Measurements from ENCODE around the gene CHAT. TPM values are rescaled to one million over a fixed set of nuclear protein-coding genes. Genes with fewer than 3 reads are reported as not detected.

CHAT gene
- total RNA-seq, 1 experiment from 2014 or later = 0.18 TPM

DNA sequence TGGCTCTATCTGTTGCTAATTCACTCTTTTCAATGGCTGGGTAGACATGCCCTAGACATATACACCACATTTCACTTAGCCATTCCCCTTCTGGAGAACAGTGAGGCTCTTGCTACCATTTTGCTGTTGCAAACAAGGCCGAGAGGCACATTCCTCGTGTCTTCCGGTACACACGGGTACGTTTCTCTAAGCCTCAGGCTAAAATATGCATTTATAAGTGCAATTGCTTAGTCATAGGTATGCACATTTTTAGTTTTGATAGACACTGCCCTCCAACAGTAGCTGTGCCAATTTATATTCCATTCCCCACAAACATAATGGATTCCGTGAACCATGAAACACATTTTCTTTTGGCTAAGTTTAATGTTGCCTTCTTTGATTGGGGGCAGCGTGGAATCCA is 13.2 kb downstream of the CHAT start:
- Mint-ChIP-seq H3K27ac (ENCODE audit: unreplicated experiment) (no peak overlapping the region), H3K4me1 (ENCODE audit: low read depth, unreplicated experiment) (no peaks in the 10 kb centered on the region), H3K4me3 (ENCODE audit: unreplicated experiment) (no peak overlapping the region), H3K9me3 (ENCODE audit: unreplicated experiment) (peaks cover 10% of the 10 kb centered on the region), H3K27me3 (ENCODE audit: insufficient read depth, unreplicated experiment) (peaks cover 11% of the 10 kb centered on the region), H3K36me3 (ENCODE audit: insufficient read depth, unreplicated experiment) (no peaks in the 10 kb centered on the region)
- no peaks in the 10 kb centered on the region for H3K36me3 ChIP-seq (ENCODE audit: control insufficient read depth, insufficient read depth, low read length)
- no peaks in the 10 kb centered on the region for H3K9me3 ChIP-seq
- no TSS peak for BruUV-seq (replicated peaks)
- POLR2A ChIA-PET = no interaction called here
- CTCF ChIA-PET = no interaction called here
- H3K27me3 ChIP-seq (replicated peaks; ENCODE audit: control insufficient read depth, insufficient read depth, low read length) = no peaks in the 10 kb centered on the region
- intact Hi-C loops (cut with micrococcal nuclease; ENCODE audit: unreplicated experiment) = no loop called here
- no peak overlapping the region for H3K4me3 ChIP-seq (ENCODE audit: low read depth, low read length)
- DNase-seq = no peak
- no peaks in the 10 kb centered on the region for H3K4me1 ChIP-seq
- TF ChIP-seq, protein P1, sequence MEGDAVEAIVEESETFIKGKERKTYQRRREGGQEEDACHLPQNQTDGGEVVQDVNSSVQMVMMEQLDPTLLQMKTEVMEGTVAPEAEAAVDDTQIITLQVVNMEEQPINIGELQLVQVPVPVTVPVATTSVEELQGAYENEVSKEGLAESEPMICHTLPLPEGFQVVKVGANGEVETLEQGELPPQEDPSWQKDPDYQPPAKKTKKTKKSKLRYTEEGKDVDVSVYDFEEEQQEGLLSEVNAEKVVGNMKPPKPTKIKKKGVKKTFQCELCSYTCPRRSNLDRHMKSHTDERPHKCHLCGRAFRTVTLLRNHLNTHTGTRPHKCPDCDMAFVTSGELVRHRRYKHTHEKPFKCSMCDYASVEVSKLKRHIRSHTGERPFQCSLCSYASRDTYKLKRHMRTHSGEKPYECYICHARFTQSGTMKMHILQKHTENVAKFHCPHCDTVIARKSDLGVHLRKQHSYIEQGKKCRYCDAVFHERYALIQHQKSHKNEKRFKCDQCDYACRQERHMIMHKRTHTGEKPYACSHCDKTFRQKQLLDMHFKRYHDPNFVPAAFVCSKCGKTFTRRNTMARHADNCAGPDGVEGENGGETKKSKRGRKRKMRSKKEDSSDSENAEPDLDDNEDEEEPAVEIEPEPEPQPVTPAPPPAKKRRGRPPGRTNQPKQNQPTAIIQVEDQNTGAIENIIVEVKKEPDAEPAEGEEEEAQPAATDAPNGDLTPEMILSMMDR (IDR thresholded peaks at IDR 0.05; ENCODE audit: insufficient read depth in 1 of 2, low read depth in 1 of 2, low read length in 1 of 2, severe bottlenecking in 1 of 2, unreplicated experiment in 1 of 2) = no peak

DNA sequence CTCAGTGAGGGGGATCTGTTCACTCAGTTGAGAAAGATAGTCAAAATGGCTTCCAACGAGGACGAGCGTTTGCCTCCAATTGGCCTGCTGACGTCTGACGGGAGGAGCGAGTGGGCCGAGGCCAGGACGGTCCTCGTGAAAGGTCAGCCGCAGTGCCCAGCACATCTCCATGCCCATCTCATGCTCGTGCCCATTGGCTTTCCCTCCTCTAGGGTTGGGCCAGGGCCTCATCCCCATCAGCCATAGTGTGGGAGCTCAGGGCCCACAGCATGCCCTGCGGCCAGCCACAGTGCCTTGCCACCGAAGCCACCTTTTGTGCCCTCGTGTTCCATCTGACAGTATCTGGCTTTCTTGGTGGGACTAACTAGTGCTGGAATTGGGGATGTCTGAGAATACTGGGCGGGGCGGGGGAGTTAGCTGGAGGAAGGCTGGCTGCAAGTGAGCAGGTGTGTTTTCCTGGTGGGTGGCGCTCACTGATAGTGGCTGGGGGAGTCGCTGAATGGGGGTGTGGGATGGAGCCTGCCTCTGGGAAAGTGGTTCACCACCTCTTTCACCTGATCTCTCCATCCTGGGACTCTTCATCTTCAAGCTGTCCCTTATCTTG is 13.9 kb downstream of the CHAT start:
- CTCF ChIA-PET = no interaction called here
- POLR2A ChIA-PET = no interaction called here
- peaks cover 11% of the 10 kb centered on the region for H3K27me3 Mint-ChIP-seq (ENCODE audit: insufficient read depth, unreplicated experiment)
- no TSS peak for BruUV-seq (replicated peaks)
- TF ChIP-seq, protein P1 (IDR thresholded peaks at IDR 0.05; ENCODE audit: insufficient read depth in 1 of 2, low read depth in 1 of 2, low read length in 1 of 2, severe bottlenecking in 1 of 2, unreplicated experiment in 1 of 2) = no peak
- Histone ChIP-seq H3K9me3 (no peaks in the 10 kb centered on the region), H3K27me3 (replicated peaks; ENCODE audit: control insufficient read depth, insufficient read depth, low read length) (no peaks in the 10 kb centered on the region), H3K36me3 (ENCODE audit: control insufficient read depth, insufficient read depth, low read length) (no peaks in the 10 kb centered on the region), H3K4me3 (ENCODE audit: low read depth, low read length) (no peak overlapping the region), H3K4me1 (no peaks in the 10 kb centered on the region)
- H3K9me3 Mint-ChIP-seq (ENCODE audit: unreplicated experiment) = peaks cover 10% of the 10 kb centered on the region
- no peak overlapping the region for H3K4me3 Mint-ChIP-seq (ENCODE audit: unreplicated experiment)
- no peaks in the 10 kb centered on the region for H3K4me1 Mint-ChIP-seq (ENCODE audit: low read depth, unreplicated experiment)
- peak in 1 of 2 experiments; percentile 29 for DNase-seq
- intact Hi-C loops (cut with micrococcal nuclease; ENCODE audit: unreplicated experiment) = no loop called here
- H3K27ac Mint-ChIP-seq (ENCODE audit: unreplicated experiment) = no peak overlapping the region
- H3K36me3 Mint-ChIP-seq (ENCODE audit: insufficient read depth, unreplicated experiment) = no peaks in the 10 kb centered on the region

DNA sequence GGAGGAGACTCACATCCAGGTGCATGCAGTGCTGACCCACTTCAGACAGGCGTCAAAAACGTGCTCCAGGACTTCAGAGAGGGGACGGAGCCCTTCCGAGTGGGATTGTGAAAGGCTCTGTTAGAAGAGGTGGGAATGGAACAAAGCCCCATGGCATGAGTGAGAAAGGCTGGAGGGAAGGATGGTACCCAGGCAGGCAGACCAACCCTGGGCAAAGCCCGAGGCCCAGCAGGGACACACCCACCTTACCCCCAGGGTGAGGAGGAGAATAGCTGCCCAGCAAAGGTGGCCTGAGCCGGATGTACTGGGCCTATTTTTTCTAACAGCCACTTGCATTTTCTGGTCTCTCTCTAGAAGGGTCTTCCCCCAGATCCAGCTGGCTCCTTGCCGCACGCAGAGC is 14.8 kb downstream of the CHAT start:
- H3K4me3 ChIP-seq (ENCODE audit: low read depth, low read length) = no peak overlapping the region
- H3K27me3 ChIP-seq (replicated peaks; ENCODE audit: control insufficient read depth, insufficient read depth, low read length) = no peaks in the 10 kb centered on the region
- H3K36me3 Mint-ChIP-seq (ENCODE audit: insufficient read depth, unreplicated experiment) = no peaks in the 10 kb centered on the region
- no peak overlapping the region for H3K27ac Mint-ChIP-seq (ENCODE audit: unreplicated experiment)
- BruUV-seq (replicated peaks) = no TSS peak
- POLR2A ChIA-PET = no interaction called here
- H3K9me3 Mint-ChIP-seq (ENCODE audit: unreplicated experiment) = peaks cover 10% of the 10 kb centered on the region
- CTCF ChIA-PET = no interaction called here
- no peaks in the 10 kb centered on the region for H3K4me1 ChIP-seq
- H3K9me3 ChIP-seq = no peaks in the 10 kb centered on the region
- H3K4me1 Mint-ChIP-seq (ENCODE audit: low read depth, unreplicated experiment) = no peaks in the 10 kb centered on the region
- intact Hi-C loops (cut with micrococcal nuclease; ENCODE audit: unreplicated experiment) = no loop called here
- TF ChIP-seq, protein P1 (IDR thresholded peaks at IDR 0.05; ENCODE audit: insufficient read depth in 1 of 2, low read depth in 1 of 2, low read length in 1 of 2, severe bottlenecking in 1 of 2, unreplicated experiment in 1 of 2) = no peak
- H3K4me3 Mint-ChIP-seq (ENCODE audit: unreplicated experiment) = no peak overlapping the region
- no peaks in the 10 kb centered on the region for H3K36me3 ChIP-seq (ENCODE audit: control insufficient read depth, insufficient read depth, low read length)
- peak in 1 of 2 experiments; percentile 26 for DNase-seq
- peaks cover 9% of the 10 kb centered on the region for H3K27me3 Mint-ChIP-seq (ENCODE audit: insufficient read depth, unreplicated experiment)

Data from Caco-2 (cell line).